HG03575 (cell line): Measurements from ENCODE around the gene CLMP.
"Not testable (repeated sequence)": the region's sequence is repeated elsewhere in the genome, so short reads cannot be mapped to it uniquely, and the experiment has no call there.

Experiments used
- ATAC-seq: cut with Tn5 transposase; IDR thresholded peaks from one replicate; pipeline ENCODE4 v1.9.1; 2021; ENCODE audit not compliant: unreplicated experiment, insufficient number of reproducible peaks, low FRiP score; ENCODE audit errors: extremely low read depth

Gene CLMP

DNA sequence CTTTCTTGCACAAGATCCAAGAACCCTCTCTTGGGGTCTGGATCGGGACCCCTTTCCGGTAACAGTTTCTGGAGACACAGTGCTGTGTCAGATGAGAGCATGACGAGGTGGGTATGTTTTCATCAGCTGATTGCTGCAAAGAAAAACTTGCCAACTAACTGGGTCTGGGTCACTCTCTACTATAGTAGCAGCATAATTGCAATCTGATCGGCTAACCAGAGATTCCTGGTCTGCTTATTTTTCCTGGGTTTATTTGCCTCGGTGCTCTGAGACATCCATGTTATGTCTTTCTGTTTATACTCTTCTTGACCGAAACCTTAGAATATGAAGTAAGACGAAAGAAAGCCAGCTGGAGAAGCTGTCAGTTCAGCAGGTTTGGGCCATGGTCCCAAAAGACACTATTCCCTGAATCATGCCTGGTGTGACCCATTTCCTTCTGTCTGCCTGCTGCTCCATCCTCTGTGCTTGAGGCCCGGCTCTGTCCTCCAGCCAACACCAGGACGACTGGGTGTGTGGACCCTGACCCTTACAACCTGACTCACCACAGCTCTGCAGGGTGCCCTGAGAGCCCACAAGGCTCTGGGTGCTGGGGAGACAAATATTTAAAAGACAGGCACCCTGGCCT lies 24.1 kb upstream of the CLMP start:
- no peak for ATAC-seq

DNA sequence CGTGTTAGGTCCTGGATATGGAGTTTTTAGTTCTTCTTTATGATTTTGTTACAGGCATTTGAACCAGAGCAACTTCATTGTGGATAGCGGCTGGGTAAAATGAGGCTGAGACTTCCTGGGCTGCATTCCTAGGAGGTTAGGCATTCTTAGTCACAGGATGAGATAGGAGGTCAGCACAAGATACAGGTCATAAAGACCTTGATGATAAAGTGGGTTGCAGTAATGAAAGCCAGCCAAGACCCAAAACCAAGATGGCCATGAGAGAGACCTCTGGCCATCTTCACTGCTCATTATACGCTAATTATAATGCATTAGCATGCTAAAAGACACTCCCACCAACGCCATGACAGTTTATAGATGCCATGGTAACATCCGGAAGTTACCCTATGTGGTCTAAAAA lies 23.4 kb upstream of the CLMP start:
- no peak for ATAC-seq

DNA sequence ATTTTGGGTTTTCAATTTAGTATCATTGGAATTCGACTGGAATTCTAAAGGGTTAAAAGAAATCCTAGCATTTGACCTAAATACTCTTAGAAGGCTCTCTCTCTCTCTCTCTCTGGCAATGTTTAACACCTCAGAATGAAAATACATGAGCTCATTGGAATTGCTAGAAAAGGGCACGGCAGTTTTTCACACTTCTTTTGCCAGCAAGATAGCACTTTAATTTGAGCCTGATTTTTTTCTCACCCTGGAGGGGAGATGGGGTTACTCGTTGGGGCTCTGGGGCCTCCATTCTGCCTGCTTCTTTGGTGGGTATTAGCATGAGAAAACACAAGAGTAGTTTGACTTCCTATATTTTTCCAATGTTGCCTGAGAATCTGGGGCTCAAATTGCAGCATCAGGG lies 22.8 kb upstream of the CLMP start:
- ATAC-seq: no peak

DNA sequence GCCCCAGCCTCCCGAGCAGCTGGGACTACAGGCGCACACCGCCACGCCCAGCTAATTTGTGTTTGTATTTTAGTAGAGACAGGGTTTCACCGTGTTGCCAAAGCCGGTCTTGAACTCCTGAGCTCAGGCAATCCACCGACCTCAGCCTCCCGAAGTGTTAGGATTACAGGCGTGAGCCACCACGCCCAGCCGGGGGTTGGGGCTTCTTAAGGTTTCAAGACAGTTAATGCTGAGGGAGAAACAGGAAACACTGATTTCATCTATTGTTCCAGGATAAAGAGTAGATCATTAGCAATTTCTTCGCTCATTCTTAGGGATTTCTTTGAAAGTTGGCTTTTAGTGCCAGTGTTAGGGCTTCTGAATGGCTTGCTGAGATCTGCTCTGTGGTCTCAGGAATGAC lies 21.2 kb upstream of the CLMP start:
- no peak for ATAC-seq

DNA sequence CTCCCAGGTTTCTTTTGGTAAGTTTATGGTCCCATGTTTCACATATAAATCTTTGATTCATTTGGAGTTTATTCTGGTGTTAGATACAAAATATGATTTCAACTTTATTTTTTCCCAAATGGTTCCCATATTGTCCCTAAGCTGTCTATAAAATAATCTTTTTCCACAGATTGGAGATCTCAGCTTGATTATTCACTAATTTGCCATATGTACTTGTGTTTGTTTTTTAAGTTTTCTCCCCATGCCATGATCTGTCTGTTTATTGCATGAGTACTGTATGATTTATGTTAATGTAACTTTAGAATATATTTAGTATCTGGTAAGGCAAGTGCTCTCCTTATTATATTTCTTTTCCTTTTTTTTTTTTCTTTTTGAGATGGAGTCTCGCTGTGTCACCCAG lies 19.9 kb upstream of the CLMP start:
- ATAC-seq: no peak

DNA sequence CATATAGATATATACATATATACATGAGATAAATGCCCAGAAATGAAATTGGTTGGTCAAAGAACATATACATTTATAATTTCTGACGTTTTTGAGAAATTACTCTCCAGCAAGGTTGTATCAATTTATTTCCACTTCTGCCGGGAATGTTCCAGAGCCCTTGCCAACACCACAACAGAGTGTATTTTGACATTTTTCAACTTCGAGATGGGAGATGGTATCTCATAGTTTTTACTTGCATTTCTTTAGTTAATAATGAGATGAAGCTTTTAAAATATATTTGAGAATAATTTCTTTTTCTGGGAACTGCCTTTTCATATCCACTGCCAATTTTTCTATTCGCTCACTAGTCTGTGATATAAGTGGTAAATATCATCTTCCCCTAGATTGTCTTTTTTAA lies 19.3 kb upstream of the CLMP start:
- no peak for ATAC-seq

DNA sequence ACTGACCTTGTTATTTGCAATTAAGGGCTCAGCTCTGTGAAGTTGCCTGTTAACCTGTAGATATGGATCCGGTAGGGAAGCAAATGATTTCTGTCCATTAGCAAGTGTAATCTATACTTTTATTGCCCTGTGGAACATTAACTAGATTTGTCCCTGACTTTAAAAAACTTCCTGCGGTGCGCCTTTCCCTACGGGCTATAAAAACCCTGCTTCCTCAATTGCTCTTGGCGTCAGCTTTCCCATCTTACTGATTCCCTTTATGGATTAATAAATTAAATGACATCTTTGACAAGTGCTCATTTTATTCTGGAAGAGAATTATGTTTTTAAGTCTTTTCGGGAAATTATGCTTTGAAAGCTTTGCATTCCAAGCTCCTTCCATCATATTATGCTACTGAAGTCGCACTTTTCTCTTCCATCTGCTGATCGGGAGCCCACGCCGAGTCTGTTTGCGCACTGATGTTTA lies 18.3 kb upstream of the CLMP start:
- no peak for ATAC-seq

DNA sequence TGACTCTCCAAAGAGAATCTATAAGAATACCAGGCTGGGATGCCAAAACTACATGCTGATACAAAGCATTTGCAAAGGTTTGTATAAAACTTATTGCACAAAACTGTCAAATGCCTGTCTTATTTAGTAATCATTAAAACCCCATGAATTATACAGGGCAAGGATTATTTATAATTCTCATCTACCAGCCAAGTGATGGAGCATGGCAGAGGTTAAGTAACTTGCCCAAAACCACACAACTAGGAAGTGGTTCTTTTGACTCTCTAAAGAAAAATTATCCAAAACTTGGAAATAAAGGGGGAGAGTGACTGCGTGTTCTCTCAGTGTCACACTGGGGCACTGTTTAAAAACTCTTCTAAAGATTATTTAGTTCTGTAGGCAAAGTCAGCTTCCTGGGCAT lies 17.4 kb upstream of the CLMP start:
- ATAC-seq: no peak

DNA sequence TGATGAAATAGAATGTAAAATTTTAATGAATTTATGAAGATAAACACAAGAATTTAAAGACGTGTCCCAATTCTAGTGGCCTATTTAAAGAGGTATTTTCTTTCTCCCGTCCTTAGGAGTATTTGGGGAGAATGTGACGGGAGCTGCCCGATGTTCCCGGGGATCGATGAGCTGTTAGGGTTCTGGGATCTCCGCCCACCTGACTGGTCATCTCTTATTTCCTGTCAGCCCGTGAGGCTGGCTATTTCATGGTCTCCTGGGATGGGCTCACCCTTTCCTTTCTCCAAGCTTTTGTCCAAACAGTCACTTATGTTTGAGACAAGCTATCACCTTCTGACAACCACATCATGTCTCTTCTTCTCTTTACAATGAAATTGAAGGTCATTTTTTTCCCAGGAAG lies 16.9 kb upstream of the CLMP start:
- no peak for ATAC-seq

DNA sequence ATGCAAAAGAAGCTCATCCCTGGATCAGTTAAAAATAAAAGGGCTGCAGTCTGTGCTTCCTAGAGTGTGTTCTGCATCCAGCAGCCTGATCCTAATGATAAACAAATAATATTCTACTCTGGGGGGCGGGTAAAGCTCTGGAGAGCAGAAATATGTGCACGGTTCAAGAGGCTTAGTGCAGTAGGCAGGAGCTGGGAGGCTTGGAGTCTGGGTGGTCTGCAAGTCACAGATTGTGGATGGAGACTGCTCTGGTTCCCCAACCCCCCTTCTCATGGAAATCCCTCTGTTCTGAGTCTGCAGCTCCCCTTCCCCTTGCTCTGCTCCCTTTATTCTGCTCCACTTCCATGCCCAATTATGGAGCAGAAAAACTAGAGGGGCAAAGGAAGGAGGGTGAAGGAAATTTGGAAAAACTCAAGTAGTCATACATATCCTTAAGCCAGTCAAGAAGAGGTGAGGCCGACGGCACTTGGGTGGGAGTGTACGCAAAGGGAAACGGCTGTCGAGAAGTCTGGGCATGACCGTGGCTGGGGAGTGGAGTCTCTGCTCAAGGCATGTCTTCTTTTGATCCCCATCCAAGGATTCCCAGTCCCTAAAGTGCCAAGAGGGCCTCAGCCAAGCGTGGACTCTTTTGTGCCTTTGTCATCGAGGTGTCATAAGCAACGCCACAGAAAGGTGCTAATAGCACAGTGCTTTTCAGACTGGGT lies 16.3 kb upstream of the CLMP start:
- no peak for ATAC-seq

DNA sequence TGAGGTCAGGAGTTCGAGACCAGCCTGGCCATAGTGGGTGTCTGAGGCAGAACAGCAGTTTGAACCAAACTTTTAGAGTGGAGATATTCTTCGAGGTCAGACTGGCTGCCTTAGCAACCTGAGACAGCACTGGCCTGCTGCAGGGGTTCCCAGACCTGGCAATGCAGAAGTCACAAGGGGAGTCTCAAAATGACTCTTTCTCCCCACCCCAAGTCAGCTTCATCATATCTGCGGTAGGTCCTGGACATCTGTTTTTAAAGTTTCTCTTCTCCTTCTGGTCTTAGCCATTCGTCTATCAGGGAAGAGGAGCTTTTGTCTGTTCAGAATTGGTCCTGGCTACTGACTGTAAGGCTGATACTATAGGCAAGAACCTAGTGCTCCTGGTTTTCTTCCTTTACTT lies 14.5 kb upstream of the CLMP start:
- ATAC-seq: no peak

DNA sequence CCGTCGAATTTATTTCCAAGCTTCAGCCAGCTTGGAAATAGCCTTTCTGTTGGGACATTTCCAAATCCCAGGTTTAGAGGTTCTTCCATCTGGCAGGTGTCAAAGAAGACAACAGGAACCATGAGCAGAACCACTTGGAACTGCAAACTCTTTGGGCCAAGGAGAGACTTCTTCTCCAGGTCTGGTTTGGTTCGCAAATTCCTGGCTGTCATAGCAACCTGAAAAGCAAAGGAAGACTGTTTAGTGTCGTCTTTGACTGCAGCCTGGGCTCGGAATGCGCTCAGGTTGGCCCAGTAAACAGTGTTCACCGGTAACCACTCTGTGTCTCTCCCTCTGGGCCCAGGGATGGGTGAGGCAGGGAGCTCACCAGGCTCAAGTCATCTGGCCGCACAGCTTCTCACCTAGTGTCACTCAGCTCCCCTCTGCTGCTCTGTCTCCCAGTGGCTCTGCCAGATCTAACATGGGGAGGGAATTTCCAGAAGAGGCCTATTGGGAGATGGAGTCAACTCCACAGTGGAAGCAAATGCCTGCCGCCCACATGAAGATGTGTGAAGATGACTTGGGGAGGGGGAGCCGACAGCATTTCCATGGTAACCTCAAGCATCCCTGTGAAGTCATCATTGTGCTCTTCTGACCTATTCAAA lies 11.9 kb upstream of the CLMP start:
- no peak for ATAC-seq

DNA sequence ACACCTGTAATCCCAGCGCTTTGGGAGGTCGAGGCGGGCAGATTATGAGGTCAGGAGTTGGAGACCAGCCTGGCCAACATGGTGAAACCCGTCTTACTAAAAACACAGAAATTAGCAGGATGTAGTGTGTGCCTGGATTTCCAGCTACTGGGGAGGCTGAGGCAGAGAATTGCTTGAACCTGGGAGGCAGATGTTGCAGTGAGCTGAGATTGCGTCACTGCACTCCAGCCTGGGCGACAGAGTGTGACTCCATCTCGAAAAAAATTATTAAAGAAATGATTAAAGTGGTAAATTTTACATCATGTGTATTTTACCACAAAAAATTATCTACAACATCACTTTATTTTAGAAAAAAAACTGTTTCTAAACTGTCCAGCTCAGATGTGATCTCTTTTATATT lies 11.0 kb upstream of the CLMP start:
- ATAC-seq: not testable (repeated sequence)

DNA sequence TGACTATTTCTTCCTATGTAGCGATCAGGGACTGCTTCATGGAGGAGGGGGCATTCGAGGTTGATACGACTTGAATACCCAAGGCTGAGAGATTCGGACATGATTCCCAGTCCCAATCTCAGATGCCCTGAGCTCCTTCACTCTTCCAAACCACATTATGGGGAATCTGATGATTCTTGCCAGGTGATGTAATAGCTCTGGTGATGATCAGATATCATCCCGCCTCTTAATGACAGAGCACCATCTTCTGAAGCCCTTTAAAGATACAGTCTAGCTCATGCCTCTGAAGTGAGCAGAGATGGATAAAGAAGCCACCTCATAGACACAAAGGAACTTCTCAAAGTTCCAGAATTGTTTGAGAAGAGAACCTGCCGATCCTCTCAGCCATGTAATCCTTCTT lies 8.9 kb upstream of the CLMP start:
- no peak for ATAC-seq

DNA sequence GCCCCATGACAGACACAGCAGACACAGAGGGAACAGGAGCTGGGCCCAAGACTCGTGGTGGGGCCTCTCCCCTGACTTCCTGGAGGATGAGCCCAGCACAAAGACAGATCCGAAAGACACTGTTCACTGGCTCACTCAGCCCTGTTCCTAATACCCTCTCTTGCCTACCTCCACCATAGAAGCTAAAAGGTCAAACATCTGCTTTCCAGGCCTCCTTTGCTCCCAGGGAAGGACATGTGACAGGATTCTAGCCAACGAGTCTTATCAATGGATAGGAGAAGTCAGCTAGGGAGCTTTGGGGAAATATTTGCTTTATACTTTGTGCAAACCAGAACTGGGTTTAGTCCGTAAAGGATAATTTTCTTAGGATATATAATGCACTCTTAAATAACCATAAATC lies 8.4 kb upstream of the CLMP start:
- no peak for ATAC-seq

DNA sequence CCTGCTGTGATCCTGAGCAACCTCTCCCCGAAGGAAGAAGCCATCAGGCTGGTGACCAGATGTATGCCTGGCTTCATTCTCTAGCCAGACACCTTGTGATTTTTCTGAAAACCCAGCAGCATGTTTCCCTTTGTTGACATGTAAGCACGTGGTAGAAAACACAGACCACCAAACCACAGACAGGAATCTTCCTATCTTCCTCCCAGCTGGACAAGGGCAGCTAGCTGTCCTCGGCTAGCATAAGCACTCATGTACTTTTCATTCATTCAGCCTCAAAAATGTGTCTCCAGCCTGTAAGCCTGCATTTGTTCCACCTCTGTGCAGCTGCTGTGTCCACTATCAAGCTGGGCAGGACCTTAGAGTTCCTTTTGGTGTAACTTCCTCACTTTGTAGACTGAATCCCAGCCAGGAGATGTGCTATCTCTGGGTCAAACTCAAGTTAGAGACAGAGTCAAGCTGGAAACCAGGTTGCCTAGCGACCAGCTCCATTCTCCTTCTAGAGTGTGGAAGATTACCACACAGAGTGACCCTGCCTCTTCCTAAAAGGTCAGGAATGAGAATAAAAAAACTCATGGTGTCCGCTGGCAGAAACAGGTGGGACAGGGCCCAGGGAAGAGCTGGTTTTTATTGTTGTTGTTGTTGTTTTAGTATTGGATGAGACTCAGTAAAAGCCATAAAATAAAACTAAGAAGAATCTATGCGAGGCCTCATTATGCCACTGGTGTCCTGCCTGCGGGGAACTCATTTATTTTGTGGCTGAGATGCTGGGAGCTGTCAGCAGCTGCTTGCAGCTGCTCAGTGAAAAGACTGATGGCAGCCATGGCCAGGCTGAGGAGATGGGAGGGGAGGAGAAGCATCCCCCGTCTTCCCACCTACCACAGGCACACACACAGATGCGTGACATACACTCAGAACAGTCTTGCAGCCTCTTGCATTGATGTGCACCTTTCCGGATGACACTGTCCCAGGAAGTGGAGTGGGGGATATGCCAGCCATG lies 7.4 kb upstream of the CLMP start:
- ATAC-seq: no peak

DNA sequence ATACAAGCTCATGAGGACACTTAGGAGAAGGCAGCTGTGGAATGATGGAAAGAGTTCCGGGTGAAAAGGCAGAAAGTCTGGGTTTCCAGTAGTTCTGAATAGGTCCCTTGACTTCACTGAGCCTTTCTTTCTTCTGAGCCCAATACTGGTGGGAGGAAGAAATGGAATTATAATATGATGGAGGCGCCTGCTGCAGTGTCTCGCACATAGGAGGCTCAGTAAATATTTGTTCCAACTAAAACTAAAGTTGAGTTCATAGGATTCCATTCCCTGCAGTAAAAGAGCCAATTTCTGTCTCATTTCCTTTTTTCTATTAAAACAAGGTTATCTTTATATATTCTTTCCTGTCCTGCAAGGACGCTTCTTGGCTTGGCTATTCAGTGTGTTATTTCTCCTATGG lies 5.2 kb upstream of the CLMP start:
- ATAC-seq: no peak

DNA sequence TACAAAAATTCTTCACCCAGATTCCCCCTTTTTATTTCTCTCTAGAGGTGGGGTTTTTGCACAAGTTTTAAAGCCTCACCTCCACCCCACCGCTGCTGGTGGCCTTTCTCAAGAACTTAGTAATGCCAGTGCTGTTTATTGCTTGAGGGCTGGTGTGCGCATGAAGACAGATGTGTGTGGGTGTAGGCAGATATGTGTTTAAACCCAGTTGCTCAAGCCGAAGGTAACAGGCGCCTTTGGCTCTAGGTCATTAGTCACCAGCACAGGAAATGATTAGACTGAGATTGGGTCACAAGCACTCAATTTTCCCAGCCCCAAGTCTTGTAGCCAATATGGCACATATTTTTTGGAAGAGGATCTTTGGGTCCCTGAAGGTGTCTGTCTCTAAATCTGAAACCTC lies 2.7 kb upstream of the CLMP start:
- ATAC-seq: no peak

DNA sequence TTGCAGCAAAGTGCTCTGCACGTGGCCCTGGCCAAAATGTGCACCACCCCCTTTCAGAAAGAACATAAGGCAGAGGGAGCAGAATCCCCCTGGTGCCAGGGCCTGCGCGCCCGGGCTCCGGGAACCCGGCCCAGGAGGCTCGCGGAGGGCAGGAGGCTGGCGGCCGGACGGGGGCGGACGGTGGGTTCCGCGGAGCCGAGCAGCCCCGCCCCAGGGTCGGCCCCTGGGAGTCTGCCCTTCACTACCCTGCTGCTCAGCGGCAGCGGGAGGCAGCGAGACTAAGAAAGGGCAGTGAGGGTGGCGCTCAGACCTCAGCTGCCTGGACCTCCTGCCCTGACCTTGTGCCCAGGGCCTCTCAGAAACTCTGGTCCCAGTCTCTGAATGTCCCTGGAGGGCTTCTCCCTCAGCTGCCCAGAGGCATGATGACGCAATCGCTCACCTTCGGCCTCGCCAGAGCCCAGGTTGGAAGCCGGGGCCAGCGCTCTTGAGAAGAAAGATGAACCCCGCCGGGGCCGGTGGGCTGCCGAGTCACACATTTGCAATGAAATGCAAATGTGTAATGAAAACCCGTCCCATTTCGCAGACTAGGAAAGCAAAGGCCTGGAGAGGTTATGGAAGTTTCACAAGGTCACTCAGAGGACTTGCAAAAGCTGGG lies 1.1 kb upstream of the CLMP start:
- ATAC-seq: no peak
